ENCODE data around the gene SPPL2C.

Gene SPPL2C

DNA sequence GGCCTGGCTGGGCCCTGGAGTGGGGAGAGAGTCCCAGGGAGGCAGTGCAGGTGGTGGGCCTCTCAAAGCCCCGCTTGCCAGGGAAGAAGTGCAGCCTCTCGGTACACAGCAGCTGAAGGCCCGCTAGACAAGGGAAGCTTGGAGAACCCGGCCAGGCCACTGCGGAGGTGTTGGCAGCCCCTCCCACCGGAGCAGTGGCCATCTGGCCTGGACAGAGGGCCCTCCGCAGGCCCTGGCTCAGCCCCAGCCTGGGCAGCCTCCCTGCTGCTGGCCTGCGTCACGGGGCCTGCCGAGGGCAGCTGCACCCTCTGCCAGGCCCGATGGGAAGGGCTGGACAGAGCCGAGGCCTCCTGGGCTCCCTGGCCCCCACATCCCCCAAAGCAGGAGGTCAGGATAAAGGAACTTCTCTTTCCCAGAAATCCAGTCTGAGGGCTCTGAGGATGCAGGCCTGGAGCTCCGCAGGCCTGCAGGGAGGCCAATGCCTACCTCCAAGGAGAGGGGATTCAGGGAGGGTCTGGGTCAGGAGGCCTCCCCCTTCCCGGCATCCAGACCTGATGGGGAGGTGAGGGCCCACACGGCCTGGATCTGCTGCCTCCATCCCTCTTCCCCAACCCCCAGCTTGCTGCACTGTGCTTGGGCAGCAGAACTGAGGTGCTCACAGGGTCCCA is 4.3 kb downstream of the SPPL2C start:
- no peak overlapping the region for H2AK5ac ChIP-seq (ENCODE audit: low read length)
- H2BK5ac ChIP-seq (ENCODE audit: low read length): no peak overlapping the region
- WGBS (ENCODE audit: extremely low coverage, insufficient coverage, low lambda C conversion rate): no CpG with 5 or more reads among the region's 15 CpGs
- no peak overlapping the region for H4K8ac ChIP-seq (ENCODE audit: low read depth, low read length)
- H3K23ac ChIP-seq (ENCODE audit: low read length): no peak overlapping the region
- no peak overlapping the region for H3K4me3 ChIP-seq (ENCODE audit: low read length)
- H3K4me1 ChIP-seq (ENCODE audit: control insufficient read depth, low read depth, low read length): no peaks in the 10 kb centered on the region
- no peaks in the 10 kb centered on the region for H3K36me3 ChIP-seq (ENCODE audit: control insufficient read depth, insufficient read depth, low read length)
- no peaks in the 10 kb centered on the region for H3K27me3 ChIP-seq (ENCODE audit: insufficient read depth, low read length, poor library complexity)
- no peak overlapping the region for H2BK15ac ChIP-seq (replicated peaks; ENCODE audit: low read depth)
- no peak overlapping the region for H3K56ac ChIP-seq (ENCODE audit: low read length)
- no peak overlapping the region for H3K4me2 ChIP-seq (ENCODE audit: low read length)
- DNase-seq: no peak
- H3K79me2 ChIP-seq (ENCODE audit: control insufficient read depth, insufficient read depth, low read length): no peaks in the 10 kb centered on the region
- H3K9ac ChIP-seq (ENCODE audit: low read length): no peak overlapping the region
- H3K79me1 ChIP-seq (ENCODE audit: low read length): no peaks in the 10 kb centered on the region
- H4K5ac ChIP-seq (ENCODE audit: low read length): no peak overlapping the region
- H2BK120ac ChIP-seq (ENCODE audit: low read depth, low read length): no peak overlapping the region
- no peak overlapping the region for H3K18ac ChIP-seq (ENCODE audit: low read length)
- H3K4ac ChIP-seq (ENCODE audit: low read depth, low read length): no peak overlapping the region
- no peak overlapping the region for H3K27ac ChIP-seq (ENCODE audit: low read depth, low read length)

DNA sequence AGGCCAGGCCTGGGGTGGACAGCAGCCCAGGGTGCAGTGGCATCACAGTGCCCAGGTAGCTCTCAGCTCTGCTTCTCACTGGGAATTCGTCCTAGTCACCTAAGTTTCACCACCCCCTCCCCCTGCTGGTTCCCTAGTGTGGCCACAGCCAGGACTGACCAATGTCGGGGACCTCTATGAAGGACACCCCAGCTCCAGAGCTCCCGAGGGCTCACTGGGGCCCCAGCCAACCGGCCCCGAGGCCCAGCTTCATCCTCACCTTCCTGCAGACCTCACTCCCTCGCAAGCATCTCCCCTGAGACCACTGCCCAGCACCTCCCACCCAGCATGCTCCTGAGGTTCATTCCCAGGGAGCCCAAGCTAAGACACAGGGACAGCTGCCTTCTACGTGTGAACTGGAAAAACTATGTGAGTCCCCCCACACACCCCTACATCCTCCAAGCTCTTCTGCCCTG is 4.9 kb downstream of the SPPL2C start:
- no peak overlapping the region for H4K8ac ChIP-seq (ENCODE audit: low read depth, low read length)
- H3K4me1 ChIP-seq (ENCODE audit: control insufficient read depth, low read depth, low read length): no peaks in the 10 kb centered on the region
- H3K79me1 ChIP-seq (ENCODE audit: low read length): no peaks in the 10 kb centered on the region
- no peak overlapping the region for H2BK120ac ChIP-seq (ENCODE audit: low read depth, low read length)
- no peak overlapping the region for H3K9ac ChIP-seq (ENCODE audit: low read length)
- H3K27me3 ChIP-seq (ENCODE audit: insufficient read depth, low read length, poor library complexity): no peaks in the 10 kb centered on the region
- no peak overlapping the region for H3K56ac ChIP-seq (ENCODE audit: low read length)
- WGBS (ENCODE audit: extremely low coverage, insufficient coverage, low lambda C conversion rate): no CpG with 5 or more reads among the region's 7 CpGs
- H3K79me2 ChIP-seq (ENCODE audit: control insufficient read depth, insufficient read depth, low read length): no peaks in the 10 kb centered on the region
- H3K36me3 ChIP-seq (ENCODE audit: control insufficient read depth, insufficient read depth, low read length): no peaks in the 10 kb centered on the region
- H3K4me2 ChIP-seq (ENCODE audit: low read length): no peak overlapping the region
- no peak overlapping the region for H3K4me3 ChIP-seq (ENCODE audit: low read length)
- H4K5ac ChIP-seq (ENCODE audit: low read length): no peak overlapping the region
- no peak overlapping the region for H3K18ac ChIP-seq (ENCODE audit: low read length)
- no peak overlapping the region for H3K23ac ChIP-seq (ENCODE audit: low read length)
- DNase-seq: no peak
- H3K27ac ChIP-seq (ENCODE audit: low read depth, low read length): no peak overlapping the region
- no peak overlapping the region for H2AK5ac ChIP-seq (ENCODE audit: low read length)
- H3K4ac ChIP-seq (ENCODE audit: low read depth, low read length): no peak overlapping the region
- no peak overlapping the region for H2BK15ac ChIP-seq (replicated peaks; ENCODE audit: low read depth)
- H2BK5ac ChIP-seq (ENCODE audit: low read length): no peak overlapping the region

DNA sequence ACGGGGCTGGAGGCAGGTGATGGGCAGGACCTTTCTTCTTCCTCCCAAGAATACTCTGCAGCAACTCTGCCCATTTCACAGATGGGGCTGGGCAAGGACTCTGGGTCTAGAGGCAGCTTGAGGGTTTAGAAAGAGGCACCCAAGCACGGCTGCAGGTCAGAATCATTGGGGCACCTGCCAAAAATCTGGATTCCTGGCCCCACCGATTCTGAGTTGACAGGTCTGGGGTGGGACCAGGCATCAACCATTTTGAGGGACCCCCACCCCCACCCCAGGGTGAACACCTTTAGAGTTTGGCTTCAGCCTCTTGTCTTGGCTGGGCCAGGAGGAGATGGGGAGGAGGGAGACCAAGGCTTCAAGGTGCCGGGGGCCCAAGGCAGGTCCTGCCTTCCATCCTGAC is 5.3 kb downstream of the SPPL2C start:
- Histone ChIP-seq H3K4ac (ENCODE audit: low read depth, low read length) (no peak overlapping the region), H4K5ac (ENCODE audit: low read length) (no peak overlapping the region), H2BK15ac (replicated peaks; ENCODE audit: low read depth) (no peak overlapping the region), H3K9ac (ENCODE audit: low read length) (no peak overlapping the region), H3K27ac (ENCODE audit: low read depth, low read length) (no peak overlapping the region), H3K4me3 (ENCODE audit: low read length) (no peak overlapping the region), H3K79me2 (ENCODE audit: control insufficient read depth, insufficient read depth, low read length) (no peaks in the 10 kb centered on the region), H3K56ac (ENCODE audit: low read length) (no peak overlapping the region), H3K18ac (ENCODE audit: low read length) (no peak overlapping the region), H2BK5ac (ENCODE audit: low read length) (no peak overlapping the region), H3K23ac (ENCODE audit: low read length) (no peak overlapping the region), H3K27me3 (ENCODE audit: insufficient read depth, low read length, poor library complexity) (no peaks in the 10 kb centered on the region), H3K36me3 (ENCODE audit: control insufficient read depth, insufficient read depth, low read length) (no peaks in the 10 kb centered on the region), H2AK5ac (ENCODE audit: low read length) (no peak overlapping the region), H3K79me1 (ENCODE audit: low read length) (no peaks in the 10 kb centered on the region), H3K4me1 (ENCODE audit: control insufficient read depth, low read depth, low read length) (no peaks in the 10 kb centered on the region), H3K4me2 (ENCODE audit: low read length) (no peak overlapping the region), H2BK120ac (ENCODE audit: low read depth, low read length) (no peak overlapping the region), H4K8ac (ENCODE audit: low read depth, low read length) (no peak overlapping the region)
- DNase-seq: no peak
- no CpG with 5 or more reads among the region's 4 CpGs for WGBS (ENCODE audit: extremely low coverage, insufficient coverage, low lambda C conversion rate)

DNA sequence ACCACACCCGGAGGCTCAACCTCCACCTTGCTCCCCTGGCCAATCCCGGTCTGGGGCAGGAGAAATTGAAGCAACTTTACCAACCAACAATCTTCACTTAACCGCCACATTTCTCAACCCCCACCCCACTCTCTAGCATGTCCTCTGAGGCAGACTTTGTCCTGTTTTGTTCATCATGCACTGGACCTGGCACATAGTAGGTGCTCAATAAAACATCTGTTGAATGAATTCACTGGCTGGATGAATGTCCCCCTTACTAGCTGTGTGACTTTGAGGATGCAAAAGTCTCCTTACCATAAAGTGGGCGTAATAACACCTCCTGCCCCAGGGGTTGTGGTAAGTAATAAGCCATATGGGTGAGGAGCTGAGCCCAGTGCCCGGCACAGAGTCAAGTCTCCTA is 5.8 kb downstream of the SPPL2C start:
- Histone ChIP-seq H2BK5ac (ENCODE audit: low read length) (no peak overlapping the region), H3K4ac (ENCODE audit: low read depth, low read length) (no peak overlapping the region), H2BK15ac (replicated peaks; ENCODE audit: low read depth) (no peak overlapping the region), H4K8ac (ENCODE audit: low read depth, low read length) (no peak overlapping the region), H2AK5ac (ENCODE audit: low read length) (no peak overlapping the region), H3K18ac (ENCODE audit: low read length) (no peak overlapping the region), H3K4me2 (ENCODE audit: low read length) (no peak overlapping the region), H3K56ac (ENCODE audit: low read length) (no peak overlapping the region), H2BK120ac (ENCODE audit: low read depth, low read length) (no peak overlapping the region), H3K9ac (ENCODE audit: low read length) (no peak overlapping the region), H3K79me1 (ENCODE audit: low read length) (no peaks in the 10 kb centered on the region), H3K23ac (ENCODE audit: low read length) (no peak overlapping the region), H3K27ac (ENCODE audit: low read depth, low read length) (no peak overlapping the region), H3K4me3 (ENCODE audit: low read length) (no peak overlapping the region), H3K79me2 (ENCODE audit: control insufficient read depth, insufficient read depth, low read length) (no peaks in the 10 kb centered on the region), H3K4me1 (ENCODE audit: control insufficient read depth, low read depth, low read length) (no peaks in the 10 kb centered on the region), H3K27me3 (ENCODE audit: insufficient read depth, low read length, poor library complexity) (no peaks in the 10 kb centered on the region), H4K5ac (ENCODE audit: low read length) (no peak overlapping the region), H3K36me3 (ENCODE audit: control insufficient read depth, insufficient read depth, low read length) (no peaks in the 10 kb centered on the region)
- WGBS (ENCODE audit: extremely low coverage, insufficient coverage, low lambda C conversion rate): no CpG with 5 or more reads among the region's 5 CpGs
- DNase-seq: no peak

DNA sequence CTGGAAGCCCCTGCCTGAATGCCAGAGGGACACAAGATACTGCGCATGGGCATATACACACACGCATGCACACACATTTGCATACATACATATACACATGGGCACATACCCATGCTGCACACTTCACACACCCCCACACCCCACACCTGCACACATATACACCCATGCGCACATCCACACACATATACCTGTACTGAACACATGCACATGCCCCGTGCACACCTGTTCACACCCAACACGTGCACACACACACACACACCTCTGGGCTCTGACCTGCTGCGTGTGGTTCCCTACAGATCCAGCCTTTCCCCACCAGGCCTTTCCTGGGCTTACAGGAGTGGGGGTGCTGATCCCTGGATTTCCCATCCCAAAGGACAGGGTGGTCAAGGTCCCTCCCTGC is 6.3 kb downstream of the SPPL2C start:
- Histone ChIP-seq H3K18ac (ENCODE audit: low read length) (no peak overlapping the region), H2AK5ac (ENCODE audit: low read length) (no peak overlapping the region), H3K4me1 (ENCODE audit: control insufficient read depth, low read depth, low read length) (no peaks in the 10 kb centered on the region), H3K23ac (ENCODE audit: low read length) (no peak overlapping the region), H2BK120ac (ENCODE audit: low read depth, low read length) (no peak overlapping the region), H3K4me3 (ENCODE audit: low read length) (no peak overlapping the region), H3K27me3 (ENCODE audit: insufficient read depth, low read length, poor library complexity) (no peaks in the 10 kb centered on the region), H3K9ac (ENCODE audit: low read length) (no peak overlapping the region), H3K4ac (ENCODE audit: low read depth, low read length) (no peak overlapping the region), H2BK5ac (ENCODE audit: low read length) (no peak overlapping the region), H4K5ac (ENCODE audit: low read length) (no peak overlapping the region), H3K4me2 (ENCODE audit: low read length) (no peak overlapping the region), H3K79me2 (ENCODE audit: control insufficient read depth, insufficient read depth, low read length) (no peaks in the 10 kb centered on the region), H3K36me3 (ENCODE audit: control insufficient read depth, insufficient read depth, low read length) (no peaks in the 10 kb centered on the region), H3K79me1 (ENCODE audit: low read length) (no peaks in the 10 kb centered on the region), H3K27ac (ENCODE audit: low read depth, low read length) (no peak overlapping the region), H4K8ac (ENCODE audit: low read depth, low read length) (no peak overlapping the region), H3K56ac (ENCODE audit: low read length) (no peak overlapping the region), H2BK15ac (replicated peaks; ENCODE audit: low read depth) (no peak overlapping the region)
- WGBS (ENCODE audit: extremely low coverage, insufficient coverage, low lambda C conversion rate): no CpG with 5 or more reads among the region's 6 CpGs
- DNase-seq: no peak

DNA sequence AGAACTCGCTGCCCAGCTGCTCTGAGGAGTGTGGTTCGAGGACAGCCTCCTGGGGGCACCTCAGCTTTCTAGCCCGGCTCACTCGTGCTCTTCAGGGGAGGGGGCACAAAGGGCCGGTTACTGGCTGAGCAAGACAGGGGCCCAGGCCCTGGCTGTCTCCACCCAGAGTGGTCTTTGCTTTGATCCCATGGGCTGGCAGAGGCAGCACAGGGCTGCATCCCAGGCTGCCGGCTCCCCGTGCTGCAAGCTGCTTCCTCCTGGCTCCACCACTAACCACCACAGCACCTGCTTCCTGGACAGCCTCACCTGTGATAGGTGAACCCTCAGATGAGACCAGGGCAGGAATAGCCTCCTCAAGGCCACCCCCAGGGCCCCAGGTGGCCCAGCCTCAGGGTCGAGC is 6.8 kb downstream of the SPPL2C start:
- Histone ChIP-seq H3K27me3 (ENCODE audit: insufficient read depth, low read length, poor library complexity) (no peaks in the 10 kb centered on the region), H3K4me1 (ENCODE audit: control insufficient read depth, low read depth, low read length) (no peaks in the 10 kb centered on the region), H2BK15ac (replicated peaks; ENCODE audit: low read depth) (no peak overlapping the region), H4K5ac (ENCODE audit: low read length) (no peak overlapping the region), H2BK120ac (ENCODE audit: low read depth, low read length) (no peak overlapping the region), H2AK5ac (ENCODE audit: low read length) (no peak overlapping the region), H3K36me3 (ENCODE audit: control insufficient read depth, insufficient read depth, low read length) (no peaks in the 10 kb centered on the region), H2BK5ac (ENCODE audit: low read length) (no peak overlapping the region), H4K8ac (ENCODE audit: low read depth, low read length) (no peak overlapping the region), H3K4me3 (ENCODE audit: low read length) (no peak overlapping the region), H3K27ac (ENCODE audit: low read depth, low read length) (no peak overlapping the region), H3K18ac (ENCODE audit: low read length) (no peak overlapping the region), H3K4me2 (ENCODE audit: low read length) (no peak overlapping the region), H3K79me2 (ENCODE audit: control insufficient read depth, insufficient read depth, low read length) (no peaks in the 10 kb centered on the region), H3K9ac (ENCODE audit: low read length) (no peak overlapping the region), H3K4ac (ENCODE audit: low read depth, low read length) (no peak overlapping the region), H3K23ac (ENCODE audit: low read length) (no peak overlapping the region), H3K79me1 (ENCODE audit: low read length) (no peaks in the 10 kb centered on the region), H3K56ac (ENCODE audit: low read length) (no peak overlapping the region)
- DNase-seq: no peak
- no CpG with 5 or more reads among the region's 8 CpGs for WGBS (ENCODE audit: extremely low coverage, insufficient coverage, low lambda C conversion rate)
